HG03460 (cell line): Measurements from ENCODE around the gene BCAR1.
"Not testable (repeated sequence)": the region's sequence is repeated elsewhere in the genome, so short reads cannot be mapped to it uniquely, and the experiment has no call there.

ENCODE experiments used
- ATAC-seq: cut with Tn5 transposase; IDR thresholded peaks from one replicate; pipeline ENCODE4 v1.9.1; 2021; ENCODE audit not compliant: unreplicated experiment

Gene BCAR1

GRCh38 chr16:75251280-75252048, at the start of gene BCAR1:
Gene BCAR1, minus strand, starts transcription at chr16:75251624. Its CDS starts 142 bp downstream, at chr16:75251482.
- ATAC-seq, result peak; percentile 74

- ATAC-seq, result no peak
Measured at GRCh38 chr16:75298267-75298666, 46.8 kb upstream of the BCAR1 start.

- ATAC-seq, result no peak
Measured at GRCh38 chr16:75296606-75297005, 45.2 kb upstream of the BCAR1 start.

GRCh38 chr16:75294773-75295459, 43.5 kb upstream of the BCAR1 start:
- no peak for ATAC-seq

- ATAC-seq, result no peak
Measured at GRCh38 chr16:75293772-75294171, 42.3 kb upstream of the BCAR1 start.

GRCh38 chr16:75293173-75293572, 41.7 kb upstream of the BCAR1 start:
- ATAC-seq, result no peak

GRCh38 chr16:75292691-75293090, 41.3 kb upstream of the BCAR1 start:
- no peak for ATAC-seq

- ATAC-seq, result no peak
Measured at GRCh38 chr16:75289189-75289588, 37.8 kb upstream of the BCAR1 start.

- ATAC-seq, result no peak
Measured at GRCh38 chr16:75288596-75289120, 37.2 kb upstream of the BCAR1 start.

GRCh38 chr16:75288181-75288580, 36.8 kb upstream of the BCAR1 start:
- ATAC-seq, result no peak

- no peak for ATAC-seq
Measured at GRCh38 chr16:75287708-75288107, 36.3 kb upstream of the BCAR1 start.

GRCh38 chr16:75286389-75286788, 35.0 kb upstream of the BCAR1 start:
- ATAC-seq, result no peak

GRCh38 chr16:75282466-75283281, 31.2 kb upstream of the BCAR1 start:
- ATAC-seq, result no peak

GRCh38 chr16:75281826-75282225, 30.4 kb upstream of the BCAR1 start:
- no peak for ATAC-seq

GRCh38 chr16:75281009-75281408, 29.6 kb upstream of the BCAR1 start:
- ATAC-seq, result not testable (repeated sequence)

GRCh38 chr16:75280331-75280804, 28.9 kb upstream of the BCAR1 start:
- ATAC-seq, result no peak

- no peak for ATAC-seq
Measured at GRCh38 chr16:75279305-75279704, 27.9 kb upstream of the BCAR1 start.

GRCh38 chr16:75273054-75273925, 21.9 kb upstream of the BCAR1 start:
- ATAC-seq, result no peak

GRCh38 chr16:75272629-75273028, 21.2 kb upstream of the BCAR1 start:
- not testable (repeated sequence) for ATAC-seq

GRCh38 chr16:75272097-75272551, 20.7 kb upstream of the BCAR1 start:
- no peak for ATAC-seq
